Medulla oblongata (tissue), 1 donor: ENCODE results near the gene COL11A2.
"Not testable (repeated sequence)": the region's sequence is repeated elsewhere in the genome, so short reads cannot be mapped to it uniquely, and the experiment has no call there.

Source experiments
- DNase-seq: peaks from one replicate; pipeline ENCODE4 v3.0.0-alpha.2; 2015; ENCODE audit errors: extremely low spot score

Gene COL11A2

DNA sequence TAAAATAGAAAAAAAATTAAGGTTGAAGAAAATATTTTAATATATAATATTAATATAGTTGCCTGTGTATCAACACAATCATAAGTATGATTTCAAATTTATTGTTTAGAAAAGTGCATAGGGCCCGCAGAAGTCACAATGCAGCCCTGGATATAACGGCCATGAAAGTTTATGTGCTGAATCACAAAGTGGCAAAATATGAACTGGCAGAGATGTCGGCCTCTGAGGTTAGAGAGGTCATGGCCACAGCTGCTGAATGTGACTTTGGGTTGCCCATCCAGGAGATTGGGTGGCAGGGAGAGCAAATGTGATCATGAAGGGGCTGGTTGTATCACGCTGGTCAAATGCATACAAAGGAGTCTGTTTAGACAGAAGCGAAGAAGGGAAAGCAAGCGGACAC is 35.7 kb downstream of the COL11A2 start:
- DNase-seq, result no peak

GRCh38 chr6:33154349-33154748 is 37.9 kb downstream of the COL11A2 start:
- DNase-seq, result no peak

DNA sequence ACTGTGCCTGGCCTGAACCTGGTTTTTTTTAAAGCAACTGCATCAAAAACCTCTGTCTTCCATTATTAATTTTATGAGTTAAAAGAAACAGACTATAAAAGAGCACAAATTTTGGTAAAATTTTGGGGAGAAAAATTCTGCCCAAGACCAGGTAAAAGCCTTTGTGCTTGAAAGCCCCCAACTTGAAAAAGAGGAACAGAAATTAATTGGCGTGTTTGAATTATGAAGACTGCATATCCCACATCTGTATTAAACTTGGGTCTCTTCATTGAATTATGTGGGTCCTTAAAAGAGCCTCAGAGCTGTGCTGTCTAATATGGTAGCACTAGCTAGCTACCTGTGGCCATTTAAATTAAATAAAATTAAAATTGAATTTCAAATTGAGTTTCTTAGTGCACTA is 41.2 kb downstream of the COL11A2 start:
- DNase-seq, result no peak

DNA sequence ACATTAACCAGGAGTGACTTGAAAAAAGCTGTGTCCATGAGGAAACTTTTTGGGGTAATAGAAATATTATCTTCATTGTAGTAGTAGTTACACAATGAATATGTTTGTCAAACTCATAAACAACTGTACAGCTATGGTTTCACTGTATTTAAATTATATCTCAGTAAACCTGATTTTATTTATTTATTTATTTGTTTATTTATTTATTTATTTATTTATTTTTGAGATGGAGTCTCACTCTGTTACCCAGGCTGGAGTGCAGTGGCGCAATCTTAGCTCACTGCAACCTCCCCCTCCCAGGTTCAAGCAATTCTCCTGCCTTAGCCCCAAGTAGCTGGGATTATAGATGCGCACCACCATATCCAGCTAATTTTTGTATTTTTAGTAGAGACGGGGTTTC is 41.7 kb downstream of the COL11A2 start:
- not testable (repeated sequence) for DNase-seq

DNA sequence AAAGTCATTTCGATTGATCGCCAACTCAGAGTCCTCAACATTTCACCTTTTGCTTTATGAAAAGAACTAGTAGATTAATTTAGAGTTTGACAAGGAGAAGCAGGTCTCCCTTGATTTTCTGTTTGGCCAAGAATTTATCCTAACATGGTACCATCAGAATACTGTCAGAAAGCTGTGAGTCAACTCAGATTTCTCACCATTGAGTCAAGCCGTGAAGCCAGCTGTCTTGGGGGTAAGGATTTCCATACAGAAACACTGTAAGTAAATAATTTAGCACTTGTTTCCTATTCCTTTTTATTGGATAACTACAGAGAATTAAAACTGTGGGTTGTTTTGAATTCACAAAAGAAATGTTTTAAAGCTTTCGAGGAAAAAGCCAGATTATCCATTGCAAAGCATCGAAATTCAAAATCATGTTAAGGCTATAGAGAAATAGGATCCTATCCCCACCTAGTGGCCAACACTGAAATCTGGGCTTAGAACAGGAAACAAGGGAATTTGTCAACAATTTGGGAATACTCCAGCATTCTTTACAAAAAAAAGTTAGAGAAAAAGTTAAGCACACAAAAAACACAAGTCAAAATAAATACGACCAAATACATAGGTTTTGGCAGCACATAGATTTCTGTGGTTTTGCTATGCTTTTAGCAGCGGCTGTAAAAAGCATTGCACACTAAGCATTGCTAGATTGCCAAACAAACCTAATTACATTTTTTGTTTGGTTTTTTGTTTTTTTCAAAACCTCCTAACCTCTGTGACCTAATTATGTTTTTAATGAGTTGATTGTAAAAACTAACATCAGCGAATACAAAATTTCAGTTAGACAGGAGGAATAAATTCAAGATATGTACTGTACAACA is 44.2 kb downstream of the COL11A2 start:
- DNase-seq, result peak; percentile 72

DNA sequence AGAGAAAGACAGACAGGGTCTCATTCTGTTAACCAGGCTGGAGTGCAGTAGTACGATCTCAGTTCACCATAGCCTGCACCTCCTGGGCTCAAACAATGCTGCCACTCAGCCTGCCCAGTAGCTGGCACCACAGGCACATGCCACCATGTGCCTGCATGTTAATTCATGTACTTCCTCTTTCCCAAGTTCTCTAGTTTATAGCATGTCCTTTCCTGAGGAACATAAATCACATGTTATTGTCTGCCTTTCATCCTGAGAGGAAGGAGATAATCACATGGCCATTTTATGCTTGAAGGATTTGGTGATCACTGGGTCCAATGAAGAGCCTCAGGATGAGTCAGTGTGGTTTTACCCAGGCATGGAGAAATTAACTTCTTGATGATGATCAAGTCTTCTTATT is 47.9 kb downstream of the COL11A2 start:
- peak; percentile 83 for DNase-seq

- DNase-seq, result no peak
Measured at GRCh38 chr6:33143113-33143770, 49.0 kb downstream of the COL11A2 start.

DNA sequence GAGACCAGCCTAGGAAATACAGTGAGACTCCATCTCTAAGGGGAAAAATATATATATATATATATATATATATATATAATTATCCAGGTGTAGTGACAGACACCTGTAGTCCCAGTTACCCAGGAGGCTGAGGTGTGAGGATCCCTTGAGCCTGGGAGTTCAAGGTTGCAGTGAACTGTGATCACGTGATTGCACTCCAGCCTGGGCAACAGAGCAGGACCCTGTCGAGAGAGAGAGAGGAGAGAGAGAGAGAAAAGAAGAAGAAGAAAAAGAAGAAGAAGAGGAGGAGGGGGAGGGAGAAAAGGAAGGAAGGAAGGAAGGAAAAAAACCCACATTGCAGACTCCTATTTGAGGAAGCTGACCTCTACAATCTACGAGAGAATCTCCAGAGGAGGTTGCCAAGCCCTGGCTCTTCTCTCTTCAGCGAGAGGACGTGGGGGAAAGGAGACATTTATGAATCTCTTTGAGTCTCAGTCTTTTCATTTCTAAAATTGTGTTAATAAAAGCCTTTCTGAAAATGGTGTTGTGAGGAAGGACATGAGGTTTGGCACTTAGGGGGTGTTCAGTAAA is 49.7 kb downstream of the COL11A2 start:
- DNase-seq, result no peak

DNA sequence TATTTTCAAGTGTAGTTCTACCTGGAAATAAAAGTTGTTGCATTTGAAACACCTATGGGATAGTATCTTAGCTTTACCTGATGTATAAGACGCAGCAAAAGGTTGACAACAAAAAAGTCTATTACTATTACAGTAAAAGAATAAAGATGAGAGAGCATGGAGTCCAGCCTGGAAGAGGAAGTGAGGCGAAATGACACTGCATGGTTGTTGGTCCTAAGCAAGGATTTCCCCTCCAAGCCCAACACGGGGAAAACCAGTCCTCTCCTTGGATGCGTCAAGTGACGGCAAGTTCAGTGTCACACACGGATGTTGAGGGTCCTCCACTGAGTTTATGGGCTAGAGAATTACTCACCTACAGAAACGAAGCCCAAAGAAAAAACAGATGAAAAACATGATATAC is 51.7 kb downstream of the COL11A2 start:
- no peak for DNase-seq

DNA sequence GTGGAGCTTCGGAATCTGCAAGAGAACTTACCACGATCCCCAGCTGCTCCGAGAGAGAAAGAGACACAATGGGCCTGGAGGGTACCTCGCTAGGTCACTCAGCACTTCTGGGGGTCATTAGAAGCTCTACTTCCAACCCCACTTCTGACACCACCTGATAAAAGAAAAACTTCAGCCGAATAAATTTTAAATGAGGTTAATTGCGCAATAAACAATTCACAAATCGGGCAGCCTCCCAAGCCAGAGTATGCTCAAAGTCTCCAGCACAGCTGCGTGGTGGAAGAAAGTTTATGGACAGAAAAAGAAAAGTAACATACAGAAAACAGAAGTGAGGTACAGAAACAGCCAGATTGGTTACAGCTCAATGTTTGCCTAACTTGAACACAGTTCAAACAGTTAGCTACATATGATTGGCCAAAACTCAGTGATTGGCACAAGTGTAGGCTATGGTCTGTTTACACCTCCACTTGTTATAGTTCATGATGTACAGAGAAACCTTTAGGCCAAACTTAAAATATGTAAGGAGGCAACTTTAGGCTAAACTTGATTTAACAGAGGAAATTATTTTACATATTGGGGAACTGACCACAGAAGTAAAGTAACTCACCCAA is 52.6 kb downstream of the COL11A2 start:
- no peak for DNase-seq

DNA sequence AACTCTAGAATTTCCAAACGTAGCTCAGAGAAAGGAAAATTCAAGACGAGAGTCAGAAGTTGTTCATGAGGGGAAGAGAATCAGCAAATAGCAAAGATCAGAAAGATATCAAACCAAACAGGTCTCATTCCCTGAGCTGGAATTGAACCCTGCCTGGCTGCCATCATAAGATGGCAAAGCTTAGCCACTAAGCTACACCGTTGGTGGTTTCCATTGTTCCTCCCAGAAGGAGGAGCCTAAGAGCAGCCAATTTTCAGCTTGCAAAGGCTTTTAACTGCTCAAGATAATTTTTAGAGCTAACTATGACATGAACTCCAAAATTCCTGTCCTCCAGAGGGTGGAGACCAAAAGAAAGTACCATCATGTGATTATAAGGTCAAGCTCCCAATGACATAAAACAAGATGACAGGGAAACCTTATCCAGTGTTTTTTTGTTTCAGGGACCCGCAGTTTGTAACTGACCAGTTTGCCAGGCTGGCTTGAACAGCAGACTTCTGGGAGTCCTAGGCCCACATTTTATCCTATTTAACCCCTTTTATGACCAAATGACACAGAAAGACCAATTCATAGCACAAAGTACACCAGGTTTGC is 55.9 kb downstream of the COL11A2 start:
- DNase-seq, result no peak

- DNase-seq, result no peak
Measured at GRCh38 chr6:33132081-33132524, 60.2 kb downstream of the COL11A2 start.

DNA sequence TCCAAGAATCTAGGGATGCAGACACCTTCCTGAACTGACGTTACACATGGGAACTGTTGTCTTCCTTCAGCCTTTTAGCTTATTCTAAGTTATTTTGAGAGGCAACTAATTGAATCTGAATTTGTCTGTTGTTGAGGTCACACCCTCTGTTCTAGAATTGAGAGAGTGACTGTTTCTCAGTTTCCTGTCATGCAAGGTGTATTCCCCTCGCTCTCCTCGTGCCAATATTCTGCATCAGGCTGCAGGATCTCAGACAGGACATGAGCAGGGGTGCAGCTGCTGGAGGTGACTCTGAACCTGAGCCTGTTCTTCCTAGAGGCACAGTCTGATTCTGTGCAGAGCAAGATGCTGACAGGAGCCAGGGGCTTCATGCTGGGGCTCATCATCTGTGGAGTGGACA is 63.9 kb downstream of the COL11A2 start:
- no peak for DNase-seq

DNA sequence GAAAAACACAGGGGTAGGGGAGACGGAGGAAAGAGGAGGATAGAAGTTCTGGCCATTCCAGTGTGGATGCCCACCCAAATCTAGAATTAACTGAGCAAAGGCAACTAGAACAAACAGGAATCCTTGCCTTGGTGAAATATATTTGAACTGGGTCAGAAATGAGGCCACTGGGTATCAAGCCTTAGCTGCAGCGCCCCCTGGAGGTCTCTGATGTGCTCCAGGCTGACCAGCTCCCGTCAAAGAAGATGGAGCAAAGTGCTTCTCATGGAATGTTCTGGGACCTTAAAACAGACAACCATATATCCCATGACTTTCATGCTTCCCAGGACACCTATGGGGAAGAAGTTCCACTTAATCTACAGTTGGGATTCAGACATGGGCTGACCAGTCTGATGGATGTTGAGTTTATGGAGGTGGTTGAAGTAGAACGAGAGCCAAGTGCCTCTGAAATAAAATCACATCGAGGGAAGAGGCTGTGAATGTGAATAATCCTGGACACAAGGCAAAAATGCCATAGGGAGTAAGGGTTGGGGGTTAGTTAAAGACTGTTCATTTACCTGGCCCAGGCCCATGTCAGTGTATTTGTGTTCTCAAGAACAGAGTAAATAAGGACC is 66.1 kb downstream of the COL11A2 start:
- peak; percentile 74 for DNase-seq

- DNase-seq, result no peak
Measured at GRCh38 chr6:33124947-33125346, 67.3 kb downstream of the COL11A2 start.

DNA sequence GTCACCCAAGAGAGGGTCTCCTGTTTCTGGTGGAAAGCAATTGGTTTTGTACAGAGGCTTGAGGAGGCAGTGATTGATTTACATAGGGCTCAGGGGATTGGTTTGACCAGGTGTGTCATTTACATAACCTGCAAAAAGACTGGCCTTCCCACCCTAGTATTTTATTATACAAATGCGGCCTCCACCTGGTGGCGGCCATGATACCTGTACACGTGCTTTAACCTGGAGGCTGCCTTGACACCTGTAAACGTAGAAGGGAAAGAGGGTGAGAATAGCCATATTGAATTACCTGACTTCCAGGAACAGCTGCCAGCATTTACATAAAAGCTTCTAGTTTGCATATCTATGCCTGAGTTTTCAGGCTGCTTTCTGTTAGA is 67.8 kb downstream of the COL11A2 start:
- no peak for DNase-seq

- peak; percentile 64 for DNase-seq
Measured at GRCh38 chr6:33123732-33124524, 68.3 kb downstream of the COL11A2 start.

DNA sequence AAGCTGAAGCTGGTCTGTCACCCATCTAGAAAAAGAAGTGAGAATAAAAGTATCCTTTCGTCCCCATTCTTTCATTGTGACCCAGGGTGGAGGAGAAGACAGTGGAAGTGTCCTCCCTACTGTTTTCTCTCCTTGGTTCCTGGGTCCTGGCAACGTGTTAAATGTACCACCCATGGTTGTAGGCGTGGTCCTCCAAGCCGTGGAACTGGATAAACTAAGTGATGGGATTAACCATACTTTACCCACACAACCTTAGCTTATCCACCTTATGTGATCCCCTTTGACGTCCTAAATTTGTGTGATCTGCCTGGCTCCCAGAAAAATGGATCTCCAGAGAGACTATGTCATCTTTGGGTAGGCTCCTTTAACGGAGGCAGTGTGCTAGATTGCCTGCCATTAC is 69.1 kb downstream of the COL11A2 start:
- no peak for DNase-seq

- no peak for DNase-seq
Measured at GRCh38 chr6:33120001-33120400, 72.3 kb downstream of the COL11A2 start.

GRCh38 chr6:33118525-33119123 is 73.6 kb downstream of the COL11A2 start:
- DNase-seq, result peak; percentile 66
